Ovary (tissue), 9 donors: ENCODE measurements around the gene TTC28. TPM values are rescaled to one million over a fixed set of nuclear protein-coding genes. Genes with fewer than 3 reads are reported as not detected.
A peak's percentile ranks its signal among the peaks of the same experiment; 100 is the strongest.

Experiments used
- DNase-seq, 5 donors: peaks; one replicate each; pipeline ENCODE4 v3.0.0-alpha.2; 2019 to 2020
- H3K27ac ChIP-seq, 2 donors: fragments of 200-600 bp; one replicate each; pipeline versions ENCODE4 v1.5.1 to v1.8.0; 2019 to 2022
- H3K27me3 ChIP-seq: fragments of 200-600 bp; one replicate; pipeline ENCODE4 v1.8.0; 2022
- H3K36me3 ChIP-seq: fragments of 200-600 bp; sonication (generic); one replicate; pipeline ENCODE4 v1.5.1; 2019
- H3K4me1 ChIP-seq: one replicate; pipeline ENCODE4 v1.8.1; 2013; ENCODE audit warnings: mild to moderate bottlenecking, moderate library complexity; ENCODE audit not compliant: insufficient read depth
- H3K4me3 ChIP-seq: fragments of 200-600 bp; sonication (generic); one replicate; pipeline ENCODE4 v1.5.1; 2017
- H3K9me3 ChIP-seq, 2 donors: fragments of 200-600 bp in 1 of 2; sonication (generic) in 1 of 2; one replicate each; pipeline versions ENCODE4 v1.5.1 to v1.8.1; 2013 to 2019; ENCODE audit warnings: mild to moderate bottlenecking in 1 of 2, moderate library complexity in 1 of 2
- EP300 ChIP-seq: sonication (generic); formaldehyde crosslinking; IDR thresholded peaks from one replicate; pipeline ENCODE4 v1.6.1; 2017; ENCODE audit warnings: antibody characterized with exemption
- POLR2A ChIP-seq: fragments of 450-650 bp; IDR thresholded peaks from one replicate; pipeline ENCODE4 v1.6.1; 2017; ENCODE audit warnings: antibody characterized with exemption, mild to moderate bottlenecking, moderate library complexity
- WGBS, 3 donors: extraction: QIAGEN DNeasy Blood & Tissue Kit in 1 of 3; methylation state at CpG; one replicate each; pipeline versions ENCODE4 v1.1.5 to v1.1.7; 2013 to 2017; 5-methylcytosine and 5-hydroxymethylcytosine counted together
- intact Hi-C, 4 donors: fragments of 100-400 bp; cut with DNase I; formaldehyde crosslinking; loops; one replicate each; pipeline versions ENCODE4 v1.11.0 to v1.15.1; 2022 to 2023
- polyA plus RNA-seq, 2 donors: library from polyadenylated mRNA; stranded (reverse); fragments of 200-250 nt in 1 of 2; fragments of 350-450 nt in 1 of 2; fragmentation: Illumina TruSeq in 1 of 2; extraction: RNeasy Lipid Tissue Mini Kit (QIAGEN cat#74804) in 1 of 2; gene quantifications; one replicate each; pipeline ENCODE4 v1.2.3, GENCODE V29; 2013 to 2014
- total RNA-seq, 7 donors: library from RNA; depleted of rRNA in 2 of 7; stranded (reverse); fragments of >200 nt in 2 of 7; fragmentation: NEBNext Ultra II Directional in 3 of 7; extraction: Animal tissue kit (Norgen Biotek cat#: 25700) in 3 of 7; gene quantifications; one replicate each; pipeline versions ENCODE4 v1.1.0 to v1.2.4, GENCODE V29; 2016 to 2023
- TF ChIP-seq, protein P1 (sequence below), 3 donors: fragments of 450-650 bp in 2 of 3; fragments of 200-600 bp in 1 of 3; IDR thresholded peaks; one replicate each; pipeline versions ENCODE4 v1.5.1 to v1.8.0; 2016 to 2022; ENCODE audit warnings: antibody characterized with exemption in 3 of 3, mild to moderate bottlenecking in 1 of 3
- donor health status: DM: no; HTN: no; CAD: no; lungs with moderate emphysema.
- donor health status: DM: no; HTN: no; CAD: no.
- donor health status: Bipolar disorder and iron deficiency.
- donor health status: DM: yes; HTN: yes; CAD: no.
- donor health status: DM: no; HTN: no; CAD: no.
- donor health status: DM: yes; HTN: yes; CAD: no.

Gene TTC28
- total and polyA plus RNA-seq, 9 donors = 16.7 to 127 (median 72.9) TPM

DNA sequence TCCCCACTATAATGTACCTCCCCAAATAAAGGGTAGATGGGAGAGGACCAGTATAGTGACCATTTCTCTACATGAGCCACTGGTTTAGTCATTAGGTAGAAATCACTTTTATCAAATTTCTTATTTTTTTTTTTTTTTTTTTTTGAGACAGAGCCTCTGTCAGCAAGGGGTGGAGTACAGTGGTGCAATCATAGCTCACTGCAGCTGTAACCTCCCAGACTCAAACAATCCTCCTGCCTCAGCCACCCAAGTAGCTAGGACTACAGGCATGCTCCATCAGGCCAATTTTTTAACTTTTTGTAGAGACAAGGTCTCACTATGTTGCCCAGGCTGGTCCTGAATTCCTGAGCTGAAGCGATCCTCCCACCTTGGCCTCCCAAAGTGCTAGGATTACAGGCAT is 322.4 kb downstream of the TTC28 start:
- 96 to 100% (median 100%) methylated on average over 1 of the region's 1 CpG for WGBS, 3 donors
- no peak for DNase-seq
- H3K27ac ChIP-seq = no peak overlapping the region

DNA sequence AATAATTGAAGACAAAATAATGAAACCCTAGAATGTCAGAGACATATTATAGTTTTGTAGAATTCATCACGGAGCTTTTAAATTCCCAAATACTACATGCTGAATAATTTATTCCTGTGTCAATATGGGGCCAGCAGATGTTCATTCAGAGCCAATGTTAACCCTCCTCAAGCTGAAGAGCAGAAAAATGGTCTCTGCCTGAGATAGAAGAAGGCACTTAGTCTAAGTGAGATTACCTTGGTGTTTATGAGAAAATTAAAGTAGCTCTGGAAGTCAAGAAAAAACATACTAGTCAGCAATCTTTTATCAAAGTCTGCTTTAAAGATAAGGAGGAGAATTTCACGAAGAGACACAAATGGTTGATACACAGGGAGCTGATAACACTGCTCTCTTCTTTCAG is 328.2 kb downstream of the TTC28 start:
- Histone ChIP-seq H3K9me3 (no peaks in the 10 kb centered on the region), H3K27me3 (no peaks in the 10 kb centered on the region), H3K4me3 (no peak overlapping the region), H3K36me3 (no peaks in the 10 kb centered on the region), H3K27ac (peak overlapping the region in 1 of 2 donors; percentile 18), H3K4me1 (peaks cover 4% of the 10 kb centered on the region)
- TF ChIP-seq, protein P1, sequence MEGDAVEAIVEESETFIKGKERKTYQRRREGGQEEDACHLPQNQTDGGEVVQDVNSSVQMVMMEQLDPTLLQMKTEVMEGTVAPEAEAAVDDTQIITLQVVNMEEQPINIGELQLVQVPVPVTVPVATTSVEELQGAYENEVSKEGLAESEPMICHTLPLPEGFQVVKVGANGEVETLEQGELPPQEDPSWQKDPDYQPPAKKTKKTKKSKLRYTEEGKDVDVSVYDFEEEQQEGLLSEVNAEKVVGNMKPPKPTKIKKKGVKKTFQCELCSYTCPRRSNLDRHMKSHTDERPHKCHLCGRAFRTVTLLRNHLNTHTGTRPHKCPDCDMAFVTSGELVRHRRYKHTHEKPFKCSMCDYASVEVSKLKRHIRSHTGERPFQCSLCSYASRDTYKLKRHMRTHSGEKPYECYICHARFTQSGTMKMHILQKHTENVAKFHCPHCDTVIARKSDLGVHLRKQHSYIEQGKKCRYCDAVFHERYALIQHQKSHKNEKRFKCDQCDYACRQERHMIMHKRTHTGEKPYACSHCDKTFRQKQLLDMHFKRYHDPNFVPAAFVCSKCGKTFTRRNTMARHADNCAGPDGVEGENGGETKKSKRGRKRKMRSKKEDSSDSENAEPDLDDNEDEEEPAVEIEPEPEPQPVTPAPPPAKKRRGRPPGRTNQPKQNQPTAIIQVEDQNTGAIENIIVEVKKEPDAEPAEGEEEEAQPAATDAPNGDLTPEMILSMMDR (IDR thresholded peaks at IDR 0.05) = no peak
- TF ChIP-seq POLR2A (no peak), EP300 (no peak)
- WGBS, 3 donors = 10 to 16% (median 14%) methylated on average over 2 of the region's 2 CpGs
- intact Hi-C loops = no loop called here
- no peak for DNase-seq

More for the DNA sequence above, 322.4 kb downstream of the TTC28 start:
- intact Hi-C loops = no loop called here
- Histone ChIP-seq H3K36me3 (no peaks in the 10 kb centered on the region), H3K27me3 (no peaks in the 10 kb centered on the region), H3K4me1 (peaks cover 2% of the 10 kb centered on the region), H3K9me3 (no peaks in the 10 kb centered on the region), H3K4me3 (no peak overlapping the region)
- TF ChIP-seq EP300 = no peak
- TF ChIP-seq POLR2A = no peak
- TF ChIP-seq, protein P1 (IDR thresholded peaks at IDR 0.05) = no peak

DNA sequence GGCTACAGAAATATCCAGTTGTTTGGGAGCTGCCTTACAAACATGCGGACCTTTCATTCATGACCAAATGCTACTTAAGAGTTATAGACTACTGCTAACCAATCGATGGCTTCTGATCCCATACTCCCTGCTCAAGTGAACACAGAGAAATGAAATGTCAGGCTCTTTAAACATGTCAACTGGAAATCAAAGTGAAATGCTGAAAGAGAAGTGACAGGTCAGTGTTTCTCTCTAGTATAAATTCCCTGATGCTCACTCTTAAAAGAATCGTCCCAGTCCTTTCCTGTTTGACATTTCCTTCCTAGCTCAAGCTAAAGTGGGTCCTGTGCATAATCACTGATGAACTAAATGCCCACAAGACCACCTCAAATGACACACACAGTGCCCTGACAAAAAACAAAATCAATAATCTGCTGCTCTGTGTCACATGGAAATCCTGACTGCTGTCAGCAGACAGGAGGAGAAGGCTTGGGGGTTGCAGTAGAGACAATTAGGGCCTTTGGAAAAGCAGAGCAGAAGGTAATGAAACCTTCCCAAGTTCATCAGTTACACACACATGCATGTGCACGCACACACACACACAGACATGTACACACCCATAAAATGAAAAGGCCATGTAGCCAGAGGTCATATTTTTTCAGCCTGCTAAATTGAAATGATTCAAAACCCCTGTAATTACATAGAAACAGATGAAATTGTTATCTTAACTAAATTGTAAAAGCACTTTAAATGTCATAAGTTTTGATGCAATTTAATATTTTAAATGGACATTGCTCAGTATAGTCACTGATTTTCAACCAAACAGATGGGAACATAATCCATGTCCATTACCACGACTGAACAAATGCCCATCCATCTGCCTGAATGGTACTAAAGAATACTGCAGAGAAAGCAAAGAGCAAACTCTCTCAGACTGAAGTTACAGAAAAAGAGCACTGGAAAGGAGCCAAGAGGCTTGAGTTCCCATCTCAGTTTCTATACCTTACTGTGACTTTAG is 330.7 kb downstream of the TTC28 start:
- Histone ChIP-seq H3K4me3 (no peak overlapping the region), H3K36me3 (no peaks in the 10 kb centered on the region), H3K9me3 (no peaks in the 10 kb centered on the region), H3K27ac (no peak overlapping the region), H3K27me3 (no peaks in the 10 kb centered on the region), H3K4me1 (peaks cover 7% of the 10 kb centered on the region)
- intact Hi-C loops = no loop called here
- TF ChIP-seq POLR2A = no peak
- TF ChIP-seq, protein P1 (IDR thresholded peaks at IDR 0.05) = no peak
- no peak for TF ChIP-seq EP300
- no peak for DNase-seq
- WGBS, 3 donors = 74 to 76% (median 75%) methylated on average over 5 of the region's 5 CpGs

DNA sequence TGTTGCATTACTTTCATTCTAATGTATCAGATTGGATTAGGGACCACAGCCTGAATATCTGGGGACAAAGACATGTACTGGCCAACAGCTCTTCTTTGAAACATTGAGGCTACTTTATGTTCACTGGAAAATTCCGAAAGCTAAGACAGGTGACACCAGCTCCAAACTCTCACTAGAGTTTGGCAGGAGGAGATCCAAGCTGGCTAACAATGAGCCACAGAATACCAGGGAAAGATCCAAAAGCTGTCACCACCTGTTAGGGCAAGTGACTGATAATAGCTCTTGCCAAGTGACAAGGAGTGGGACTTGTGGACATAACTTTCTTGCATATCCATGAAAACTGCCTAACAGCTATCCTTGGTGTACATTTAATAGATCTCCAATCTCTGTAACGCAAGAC is 333.3 kb downstream of the TTC28 start:
- Histone ChIP-seq H3K9me3 (no peaks in the 10 kb centered on the region), H3K27me3 (no peaks in the 10 kb centered on the region), H3K27ac (peak overlapping the region in 1 of 2 donors; percentile 67), H3K4me3 (no peak overlapping the region), H3K36me3 (no peaks in the 10 kb centered on the region), H3K4me1 (peaks cover 5% of the 10 kb centered on the region)
- intact Hi-C loops = no loop called here
- TF ChIP-seq, protein P1 (IDR thresholded peaks at IDR 0.05) = no peak
- no peak for TF ChIP-seq POLR2A
- 84 to 98% (median 96%) methylated on average over 2 of the region's 2 CpGs for WGBS, 3 donors
- DNase-seq = no peak
